ENCODE measurements around the gene HIRA. TPM values are rescaled to one million over a fixed set of nuclear protein-coding genes. Genes with fewer than 3 reads are reported as not detected.
A peak's percentile ranks its signal among the peaks of the same experiment; 100 is the strongest.

The HIRA gene
- total and polyA plus RNA-seq, 9 of the 15 experiments (the other 6 are each of a cell fraction or from before 2014, with no cell fraction given), result 0.96 to 132 (median 58.4) TPM

GRCh38 chr22:19406846-19407245, 24.7 kb downstream of the HIRA start:
- ChIA-PET CTCF (ENCODE audit: low intra/inter-chr PET ratio) (no interaction called here), POLR2A (interaction anchor here (0.6 to 14.3 kb wide), 6 partner anchors 9 to 128 kb away, joined by 3 to 245 read pairs (median 4); no protein-coding TSS in a partner anchor)
- Histone ChIP-seq H3K79me2 (ENCODE audit: control insufficient read depth, insufficient read depth, low read length) (peaks cover 35% of the 10 kb centered on the region), H4K20me1 (replicated peaks; ENCODE audit: control insufficient read depth, insufficient read depth, low read length) (peaks cover 23% of the 10 kb centered on the region), H3K27me3 (ENCODE audit: control insufficient read depth in 2 of 2, insufficient read depth in 2 of 2, low read length in 2 of 2) (no peaks in the 10 kb centered on the region), H3K9me1 (ENCODE audit: control insufficient read depth, insufficient read depth, low read length) (peaks cover 23% of the 10 kb centered on the region), H3K4me3 (no peak overlapping the region), H3K36me3 (ENCODE audit: control insufficient read depth, insufficient read depth, low read length) (peaks cover 95% of the 10 kb centered on the region), H3K4me1 (replicated peaks in 1 of 2; ENCODE audit: control insufficient read depth in 2 of 2, insufficient read depth in 2 of 2, low read length in 2 of 2) (peaks cover 18 to 24% of the 10 kb centered on the region in 2 experiments; a peak in 4 of 5 replicates), H3K9ac (ENCODE audit: insufficient read depth in 1 of 2, low read depth in 2 of 2, low read length in 2 of 2) (no peak overlapping the region), H3K27ac (ENCODE audit: extremely low read depth, low read depth, low read length) (no peak overlapping the region), H2AFZ (ENCODE audit: low read depth, low read length) (no peak overlapping the region), H3K4me2 (ENCODE audit: insufficient read depth, low read length) (no peak overlapping the region), H3K9me3 (replicated peaks; ENCODE audit: control insufficient read depth, insufficient read depth, low read depth, low read length) (no peaks in the 10 kb centered on the region)
- FAIRE-seq (no peak), ATAC-seq (no peak), DNase-seq (ENCODE audit: extremely low read depth in 1 of 4, low spot score in 3 of 4) (no peak)
- no TSS peak for BruUV-seq (replicated peaks)
- TF ChIP-seq KDM4B (IDR thresholded peaks at IDR 0.05; ENCODE audit: borderline replicate concordance in 2 of 2, low read depth in 1 of 2) (no peak), ZBTB40 (IDR thresholded peaks at IDR 0.05) (no peak), ZBTB40 (CRISPR knock-in tag; IDR thresholded peaks at IDR 0.05) (0 out of 2 replicates have a peak, but pooled peaks have one; percentile 40), PHF20 (IDR thresholded peaks at IDR 0.05; ENCODE audit: partially characterized antibody) (no peak), ZNF766 (CRISPR knock-in tag; conservative IDR thresholded peaks at IDR 0.05) (no peak), HSF4 (CRISPR knock-in tag; IDR thresholded peaks at IDR 0.05; ENCODE audit: borderline replicate concordance) (no peak), IRF2 (CRISPR knock-in tag; IDR thresholded peaks at IDR 0.05) (no peak), ASH1L (IDR thresholded peaks at IDR 0.05; ENCODE audit: borderline replicate concordance, low read depth, partially characterized antibody) (no peak), CBFA2T2 (conservative IDR thresholded peaks at IDR 0.05) (no peak), HMGXB4 (CRISPR knock-in tag; IDR thresholded peaks at IDR 0.05) (0 out of 2 replicates have a peak, but pooled peaks have one; percentile 31)
- 89% methylated on average over 4 of the region's 4 CpGs for WGBS (ENCODE audit: insufficient coverage, low coverage, missing lambda C conversion rate)
- intact Hi-C loops (cut with micrococcal nuclease), result no loop called here
- in situ Hi-C loops (cut with MboI), result no loop called here
